CD14-positive monocyte (primary cell): ENCODE data around the gene TECPR2. TPM values are rescaled to one million over a fixed set of nuclear protein-coding genes. Genes with fewer than 3 reads are reported as not detected.

ENCODE experiments used
- DNase-seq, 3 donors: peaks; one replicate each; pipeline ENCODE4 v3.0.0-alpha.2; 2011 to 2022
- H2AFZ ChIP-seq: 2 replicates; pipeline ENCODE4 v1.6.0; 2012; ENCODE audit warnings: mild to moderate bottlenecking, low read depth, low read length, inconsistent platforms; ENCODE audit not compliant: insufficient read depth, poor library complexity, severe bottlenecking
- H3K27ac ChIP-seq, 2 donors: 1 replicate in 1 of 2; 2 replicates in 1 of 2; pipeline ENCODE4 v1.5.1; 2012 to 2013; ENCODE audit warnings: low read length in 2 of 2, control low read depth in 1 of 2, inconsistent platforms in 1 of 2, low read depth in 1 of 2, mild to moderate bottlenecking in 1 of 2
- H3K27me3 ChIP-seq, 2 donors: one replicate each; pipeline versions ENCODE4 v1.6.0 to v1.6.1; 2011 to 2013; ENCODE audit warnings: low read length in 2 of 2; ENCODE audit not compliant: control insufficient read depth in 2 of 2, insufficient read depth in 2 of 2
- H3K36me3 ChIP-seq, 2 donors: replicated peaks in 1 of 2; 1 replicate in 1 of 2; 2 replicates in 1 of 2; pipeline versions ENCODE4 v1.5.1 to v1.6.1; 2012 to 2013; ENCODE audit warnings: low read length in 2 of 2, control low read depth in 1 of 2, inconsistent platforms in 1 of 2, mild to moderate bottlenecking in 1 of 2; ENCODE audit not compliant: insufficient read depth in 2 of 2, control insufficient read depth in 1 of 2
- H3K4me1 ChIP-seq, 2 donors: 1 replicate in 1 of 2; 2 replicates in 1 of 2; pipeline versions ENCODE4 v1.5.1 to v1.6.1; 2012 to 2013; ENCODE audit warnings: low read length in 2 of 2, control low read depth in 1 of 2, inconsistent platforms in 1 of 2, mild to moderate bottlenecking in 1 of 2, moderate library complexity in 1 of 2; ENCODE audit not compliant: insufficient read depth in 2 of 2, control insufficient read depth in 1 of 2
- H3K4me2 ChIP-seq: replicated peaks from 2 replicates; pipeline ENCODE3; 2012; ENCODE audit warnings: low read length, moderate library complexity, mild to moderate bottlenecking; ENCODE audit not compliant: poor library complexity, severe bottlenecking; ENCODE audit errors: extremely low read depth
- H3K4me3 ChIP-seq, 3 experiments: fragments of 200-600 bp in 1 of 3; sonication (generic) in 1 of 3; replicated peaks in 1 of 3; 1 replicate in 2 of 3; 2 replicates in 1 of 3; pipeline ENCODE4 v1.5.1; 2011 to 2013; ENCODE audit warnings: low read length in 3 of 3, mild to moderate bottlenecking in 3 of 3, control low read depth in 2 of 3, low read depth in 2 of 3, inconsistent platforms in 1 of 3, moderate library complexity in 1 of 3
- H3K79me2 ChIP-seq: 2 replicates; pipeline ENCODE4 v1.6.0; 2012; ENCODE audit warnings: mild to moderate bottlenecking, control low read depth, inconsistent platforms, low read length, moderate library complexity; ENCODE audit not compliant: insufficient read depth
- H3K9ac ChIP-seq: 2 replicates; pipeline ENCODE4 v1.6.0; 2017; ENCODE audit warnings: low read length, mild to moderate bottlenecking; ENCODE audit not compliant: insufficient read depth, poor library complexity, severe bottlenecking
- H3K9me3 ChIP-seq, 2 donors: replicated peaks in 1 of 2; 1 replicate in 1 of 2; 2 replicates in 1 of 2; pipeline versions ENCODE4 v1.5.1 to v1.6.1; 2012 to 2013; ENCODE audit warnings: low read length in 2 of 2, control low read depth in 1 of 2; ENCODE audit not compliant: control insufficient read depth in 1 of 2, insufficient read depth in 1 of 2
- H4K20me1 ChIP-seq: 2 replicates; pipeline ENCODE4 v1.6.0; 2012; ENCODE audit warnings: mild to moderate bottlenecking, low read length, control low read depth, moderate library complexity; ENCODE audit not compliant: insufficient read depth
- H3K27ac Mint-ChIP-seq, 7 donors: one replicate each; pipeline ENCODE4 v1.8.0; 2020; ENCODE audit warnings: mild to moderate bottlenecking in 7 of 7, mixed read lengths in 7 of 7, moderate library complexity in 6 of 7, inconsistent platforms in 2 of 7
- H3K27me3 Mint-ChIP-seq, 3 donors: one replicate each; pipeline ENCODE4 v1.8.0; 2021 to 2022; ENCODE audit warnings: low read depth in 3 of 3, mild to moderate bottlenecking in 3 of 3, mixed read lengths in 3 of 3, moderate library complexity in 3 of 3, inconsistent platforms in 1 of 3
- H3K36me3 Mint-ChIP-seq, 2 donors: one replicate each; pipeline ENCODE4 v1.8.0; 2020; ENCODE audit warnings: mixed read lengths in 2 of 2, inconsistent platforms in 1 of 2, mild to moderate bottlenecking in 1 of 2
- H3K4me1 Mint-ChIP-seq: one replicate; pipeline ENCODE4 v1.8.0; 2020; ENCODE audit warnings: mild to moderate bottlenecking, mixed read lengths
- H3K4me3 Mint-ChIP-seq, 2 donors: one replicate each; pipeline ENCODE4 v1.8.0; 2020; ENCODE audit warnings: mild to moderate bottlenecking in 2 of 2, mixed read lengths in 2 of 2, moderate library complexity in 1 of 2
- H3K9me3 Mint-ChIP-seq, 7 donors: one replicate each; pipeline ENCODE4 v1.8.0; 2020 to 2022; ENCODE audit warnings: mixed read lengths in 7 of 7, mild to moderate bottlenecking in 6 of 7, moderate library complexity in 6 of 7, inconsistent platforms in 2 of 7
- WGBS: methylation state at CpG from one replicate; pipeline ENCODE4 v1.1.5; 2013; ENCODE audit warnings: missing lambda C conversion rate; ENCODE audit not compliant: insufficient coverage; 5-methylcytosine and 5-hydroxymethylcytosine counted together
- intact Hi-C, 2 donors: fragments of 100-400 bp; cut with micrococcal nuclease; formaldehyde crosslinking; loops; one replicate each; pipeline versions ENCODE4 v1.15.0 to v1.15.1; 2023
- polyA plus RNA-seq, 3 donors: library from polyadenylated mRNA; depleted of rRNA in 1 of 3; unstranded in 2 of 3; stranded (reverse) in 1 of 3; fragments of 300-500 nt in 2 of 3; fragments of >200 nt in 1 of 3; fragmentation: Illumina TruSeq in 2 of 3; gene quantifications; 1 replicate in 2 of 3; 2 replicates in 1 of 3; pipeline ENCODE4 v1.2.3, GENCODE V29; 2012 to 2021
- TF ChIP-seq, protein P1 (sequence below): fragments of 200-600 bp; IDR thresholded peaks from one replicate; pipeline ENCODE4 v1.8.0; 2022; ENCODE audit warnings: antibody characterized with exemption, mild to moderate bottlenecking

TECPR2 gene
- polyA plus RNA-seq, 3 donors, result 2.8 to 10.4 (median 6.4) TPM

DNA sequence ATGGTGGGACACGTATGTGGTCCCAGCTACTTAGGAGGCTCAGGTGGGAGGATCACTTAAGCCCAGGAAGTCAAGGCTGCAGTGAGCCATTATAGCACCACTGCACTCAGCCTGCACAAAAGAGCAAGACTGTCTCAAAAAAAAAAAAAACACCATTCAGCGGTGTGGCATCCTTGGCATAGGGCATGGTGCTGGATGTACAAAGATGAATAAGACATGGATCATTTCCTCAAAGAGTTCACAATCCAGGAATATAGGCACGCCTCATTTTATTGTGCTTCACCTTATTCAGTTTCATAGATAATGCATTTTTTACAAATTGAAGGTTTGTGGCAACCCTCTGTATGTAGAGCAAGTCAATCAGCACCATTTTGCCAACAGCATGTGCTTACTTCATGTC lies 6.5 kb upstream of the TECPR2 start:
- H3K4me3 Mint-ChIP-seq, result no peak overlapping the region
- no peak overlapping the region for H2AFZ ChIP-seq
- no peak overlapping the region for H3K9ac ChIP-seq
- H3K27me3 Mint-ChIP-seq, result peaks cover 0 to 2% (median 0%) of the 10 kb centered on the region in 3 donors
- peaks cover 10 to 18% of the 10 kb centered on the region in 2 donors for H3K4me1 ChIP-seq
- H3K79me2 ChIP-seq, result peaks cover 11% of the 10 kb centered on the region
- peaks cover 0 to 2% (median 0%) of the 10 kb centered on the region in 7 donors for H3K9me3 Mint-ChIP-seq
- peaks cover 12% of the 10 kb centered on the region for H3K4me1 Mint-ChIP-seq
- TF ChIP-seq, protein P1, sequence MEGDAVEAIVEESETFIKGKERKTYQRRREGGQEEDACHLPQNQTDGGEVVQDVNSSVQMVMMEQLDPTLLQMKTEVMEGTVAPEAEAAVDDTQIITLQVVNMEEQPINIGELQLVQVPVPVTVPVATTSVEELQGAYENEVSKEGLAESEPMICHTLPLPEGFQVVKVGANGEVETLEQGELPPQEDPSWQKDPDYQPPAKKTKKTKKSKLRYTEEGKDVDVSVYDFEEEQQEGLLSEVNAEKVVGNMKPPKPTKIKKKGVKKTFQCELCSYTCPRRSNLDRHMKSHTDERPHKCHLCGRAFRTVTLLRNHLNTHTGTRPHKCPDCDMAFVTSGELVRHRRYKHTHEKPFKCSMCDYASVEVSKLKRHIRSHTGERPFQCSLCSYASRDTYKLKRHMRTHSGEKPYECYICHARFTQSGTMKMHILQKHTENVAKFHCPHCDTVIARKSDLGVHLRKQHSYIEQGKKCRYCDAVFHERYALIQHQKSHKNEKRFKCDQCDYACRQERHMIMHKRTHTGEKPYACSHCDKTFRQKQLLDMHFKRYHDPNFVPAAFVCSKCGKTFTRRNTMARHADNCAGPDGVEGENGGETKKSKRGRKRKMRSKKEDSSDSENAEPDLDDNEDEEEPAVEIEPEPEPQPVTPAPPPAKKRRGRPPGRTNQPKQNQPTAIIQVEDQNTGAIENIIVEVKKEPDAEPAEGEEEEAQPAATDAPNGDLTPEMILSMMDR, result no peak
- peak overlapping the region in 1 of 7 donors; percentile 35 for H3K27ac Mint-ChIP-seq
- peaks cover 55 to 72% of the 10 kb centered on the region in 2 donors for H3K36me3 ChIP-seq
- no peaks in the 10 kb centered on the region for H4K20me1 ChIP-seq
- no peak overlapping the region for H3K4me3 ChIP-seq
- H3K27me3 ChIP-seq, result no peaks in the 10 kb centered on the region
- H3K27ac ChIP-seq, result no peak overlapping the region
- DNase-seq, result no peak
- H3K9me3 ChIP-seq, result no peaks in the 10 kb centered on the region
- intact Hi-C loops, result no loop called here
- 100% methylated on average over 1 of the region's 3 CpGs for WGBS
- H3K4me2 ChIP-seq, result no peak overlapping the region
- H3K36me3 Mint-ChIP-seq, result peaks cover 65 to 80% of the 10 kb centered on the region in 2 donors

DNA sequence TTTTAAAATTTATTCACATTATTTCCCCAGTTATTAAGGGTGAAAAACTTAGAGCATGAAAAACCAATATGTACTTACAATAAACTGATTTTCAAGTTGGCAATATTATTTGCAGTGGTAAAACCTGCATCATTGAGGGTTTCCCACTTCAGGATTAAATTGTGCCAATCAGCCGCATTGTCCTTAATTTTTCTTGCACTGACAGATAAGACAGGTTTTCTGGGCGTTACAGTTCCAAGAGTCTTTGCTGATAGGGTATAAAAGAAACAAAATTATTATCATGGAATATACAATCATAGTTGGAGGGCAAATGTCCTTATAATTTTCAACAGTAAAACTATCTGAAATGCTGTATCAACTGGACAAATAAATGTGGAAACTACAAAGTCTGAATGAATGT lies 3.4 kb upstream of the TECPR2 start:
- Histone ChIP-seq H3K4me2 (no peak overlapping the region), H2AFZ (no peak overlapping the region), H3K4me1 (peaks cover 21 to 30% of the 10 kb centered on the region in 2 donors), H3K27ac (no peak overlapping the region), H3K4me3 (no peak overlapping the region), H3K27me3 (no peaks in the 10 kb centered on the region), H3K9me3 (no peaks in the 10 kb centered on the region), H3K9ac (no peak overlapping the region), H3K79me2 (peaks cover 37% of the 10 kb centered on the region), H3K36me3 (peaks cover 43 to 58% of the 10 kb centered on the region in 2 donors), H4K20me1 (no peaks in the 10 kb centered on the region)
- Mint-ChIP-seq H3K4me1 (peaks cover 13% of the 10 kb centered on the region), H3K36me3 (peaks cover 47 to 58% of the 10 kb centered on the region in 2 donors), H3K27ac (peak overlapping the region in 1 of 7 donors; percentile 12), H3K9me3 (peaks cover 0 to 2% (median 0%) of the 10 kb centered on the region in 7 donors), H3K4me3 (no peak overlapping the region), H3K27me3 (peaks cover 0 to 2% (median 0%) of the 10 kb centered on the region in 3 donors)
- WGBS, result no CpG with 5 or more reads among the region's 2 CpGs
- TF ChIP-seq, protein P1, result no peak
- intact Hi-C loops, result no loop called here
- no peak for DNase-seq
